Neural progenitor cell (in vitro differentiated cells): ENCODE data around the gene SLC4A5. TPM values are rescaled to one million over a fixed set of nuclear protein-coding genes. Genes with fewer than 3 reads are reported as not detected.

Experiments
- DNase-seq: peaks from one replicate; pipeline ENCODE4 v3.0.0-alpha.2; 2016; ENCODE audit warnings: low spot score
- H2AFZ ChIP-seq: fragments of 200-600 bp; sonication (generic); replicated peaks from 2 replicates; pipeline ENCODE4 v1.6.1; 2016; ENCODE audit warnings: antibody characterized with exemption
- H3F3A ChIP-seq: fragments of 200-600 bp; sonication (generic); 2 replicates; pipeline ENCODE4 v1.6.1; 2016; ENCODE audit warnings: antibody characterized with exemption, low read depth
- H3K27ac ChIP-seq: fragments of 200-600 bp; sonication (generic); 2 replicates; pipeline ENCODE4 v1.5.1; 2016; ENCODE audit warnings: mild to moderate bottlenecking
- H3K27me3 ChIP-seq: fragments of 200-600 bp; sonication (generic); 2 replicates; pipeline ENCODE4 v1.6.1; 2016; ENCODE audit warnings: mild to moderate bottlenecking, moderate library complexity
- H3K36me3 ChIP-seq: fragments of 200-600 bp; sonication (generic); 2 replicates; pipeline ENCODE4 v1.5.1; 2016
- H3K4me1 ChIP-seq: fragments of 200-600 bp; sonication (generic); 2 replicates; pipeline ENCODE4 v1.6.1; 2016; ENCODE audit warnings: mixed run types
- H3K4me2 ChIP-seq: fragments of 200-600 bp; sonication (generic); 2 replicates; pipeline ENCODE4 v1.6.1; 2016
- H3K4me3 ChIP-seq: fragments of 200-600 bp; sonication (generic); 2 replicates; pipeline ENCODE4 v1.5.1; 2016
- H3K79me2 ChIP-seq: fragments of 200-600 bp; sonication (generic); 2 replicates; pipeline ENCODE4 v1.6.1; 2016; ENCODE audit warnings: low read depth
- H3K9ac ChIP-seq: fragments of 200-600 bp; sonication (generic); 2 replicates; pipeline ENCODE4 v1.6.1; 2016
- H3K9me3 ChIP-seq: fragments of 200-600 bp; sonication (generic); 2 replicates; pipeline ENCODE4 v1.5.1; 2016; ENCODE audit warnings: low read depth
- H4K20me1 ChIP-seq: fragments of 200-600 bp; sonication (generic); 2 replicates; pipeline ENCODE4 v1.6.1; 2016; ENCODE audit warnings: low read depth
- H3K27ac Mint-ChIP-seq: 3 replicates; pipeline ENCODE4 v1.8.0; 2021; ENCODE audit warnings: mixed read lengths
- H3K27me3 Mint-ChIP-seq: 2 replicates; pipeline ENCODE4 v1.8.0; 2022; ENCODE audit warnings: low read depth, mild to moderate bottlenecking, inconsistent platforms, moderate library complexity, mixed read lengths; ENCODE audit not compliant: insufficient read depth
- H3K36me3 Mint-ChIP-seq: 3 replicates; pipeline ENCODE4 v1.8.0; 2021; ENCODE audit warnings: mixed read lengths
- H3K4me1 Mint-ChIP-seq: 3 replicates; pipeline ENCODE4 v1.8.0; 2021; ENCODE audit warnings: mixed read lengths
- H3K4me3 Mint-ChIP-seq: 3 replicates; pipeline ENCODE4 v1.8.0; 2021; ENCODE audit warnings: mild to moderate bottlenecking, moderate library complexity, mixed read lengths
- H3K9me3 Mint-ChIP-seq: 3 replicates; pipeline ENCODE4 v1.8.0; 2020; ENCODE audit warnings: mixed read lengths
- EZH2 ChIP-seq: fragments of 200-600 bp; sonication (generic); IDR thresholded peaks from 2 replicates; pipeline ENCODE4 v1.6.1; 2017; ENCODE audit warnings: antibody characterized with exemption, mild to moderate bottlenecking, moderate library complexity
- EZH2phosphoT487 ChIP-seq: fragments of 200-600 bp; sonication (generic); IDR thresholded peaks from 2 replicates; pipeline ENCODE4 v1.6.1; 2017; ENCODE audit warnings: antibody characterized with exemption
- total RNA-seq: library from RNA; depleted of rRNA; stranded (reverse); fragments of >200 nt; gene quantifications from 2 replicates; pipeline ENCODE4 v1.2.3, GENCODE V29; 2015; ENCODE audit warnings: low replicate concordance
- TF ChIP-seq, protein P1 (sequence below): fragments of 200-600 bp; sonication (generic); IDR thresholded peaks from 2 replicates; pipeline ENCODE4 v1.5.1; 2017; ENCODE audit warnings: antibody characterized with exemption, mild to moderate bottlenecking

SLC4A5 gene
- total RNA-seq, 1 donor from 2014 or later = 2.0 TPM

- peaks cover 5% of the 10 kb centered on the region for H4K20me1 ChIP-seq
- H3K27me3 ChIP-seq = no peaks in the 10 kb centered on the region
- H3K27ac Mint-ChIP-seq = no peak overlapping the region
- H3K9ac ChIP-seq = no peak overlapping the region
- peaks cover 52% of the 10 kb centered on the region for H3K36me3 Mint-ChIP-seq
- no peak for DNase-seq
- no peak overlapping the region for H3K4me3 ChIP-seq
- peaks cover 5% of the 10 kb centered on the region for H3K4me1 Mint-ChIP-seq
- no peaks in the 10 kb centered on the region for H3K36me3 ChIP-seq
- no peaks in the 10 kb centered on the region for H3F3A ChIP-seq
- H3K27me3 Mint-ChIP-seq = peaks cover 4% of the 10 kb centered on the region
- H3K9me3 ChIP-seq = no peaks in the 10 kb centered on the region
- H3K4me2 ChIP-seq = no peak overlapping the region
- H2AFZ ChIP-seq = no peak overlapping the region
- H3K9me3 Mint-ChIP-seq = no peaks in the 10 kb centered on the region
- TF ChIP-seq EZH2 (no peak), EZH2phosphoT487 (no peak)
- TF ChIP-seq, protein P1, sequence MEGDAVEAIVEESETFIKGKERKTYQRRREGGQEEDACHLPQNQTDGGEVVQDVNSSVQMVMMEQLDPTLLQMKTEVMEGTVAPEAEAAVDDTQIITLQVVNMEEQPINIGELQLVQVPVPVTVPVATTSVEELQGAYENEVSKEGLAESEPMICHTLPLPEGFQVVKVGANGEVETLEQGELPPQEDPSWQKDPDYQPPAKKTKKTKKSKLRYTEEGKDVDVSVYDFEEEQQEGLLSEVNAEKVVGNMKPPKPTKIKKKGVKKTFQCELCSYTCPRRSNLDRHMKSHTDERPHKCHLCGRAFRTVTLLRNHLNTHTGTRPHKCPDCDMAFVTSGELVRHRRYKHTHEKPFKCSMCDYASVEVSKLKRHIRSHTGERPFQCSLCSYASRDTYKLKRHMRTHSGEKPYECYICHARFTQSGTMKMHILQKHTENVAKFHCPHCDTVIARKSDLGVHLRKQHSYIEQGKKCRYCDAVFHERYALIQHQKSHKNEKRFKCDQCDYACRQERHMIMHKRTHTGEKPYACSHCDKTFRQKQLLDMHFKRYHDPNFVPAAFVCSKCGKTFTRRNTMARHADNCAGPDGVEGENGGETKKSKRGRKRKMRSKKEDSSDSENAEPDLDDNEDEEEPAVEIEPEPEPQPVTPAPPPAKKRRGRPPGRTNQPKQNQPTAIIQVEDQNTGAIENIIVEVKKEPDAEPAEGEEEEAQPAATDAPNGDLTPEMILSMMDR = no peak
- peaks cover 13% of the 10 kb centered on the region for H3K79me2 ChIP-seq
- H3K27ac ChIP-seq = no peak overlapping the region
- peaks cover under 1% of the 10 kb centered on the region for H3K4me1 ChIP-seq
- H3K4me3 Mint-ChIP-seq = no peak overlapping the region
These were observed 24.6 kb upstream of the SLC4A5 start for GRCh38 chr2:74367789-74368188.

DNA sequence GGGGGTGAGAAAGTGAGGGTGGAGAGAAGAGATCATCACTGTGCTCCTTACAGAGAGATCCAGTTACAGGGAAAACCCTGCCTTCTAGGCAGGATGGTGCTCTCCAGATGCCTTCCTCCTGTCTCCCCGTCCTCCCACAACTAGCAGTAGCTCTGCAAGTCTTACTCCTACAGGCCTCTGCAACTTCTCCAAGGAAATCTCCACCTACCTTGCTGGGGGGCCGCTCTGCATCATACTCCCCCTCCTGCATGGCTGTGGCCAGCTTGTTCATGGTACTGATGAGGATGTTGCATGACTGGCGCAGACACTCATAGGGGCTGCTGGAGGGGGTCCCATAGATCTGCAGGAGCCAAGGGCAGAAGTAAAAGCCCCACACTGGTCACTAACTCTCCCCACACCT, 22.8 kb upstream of the SLC4A5 start:
- Histone ChIP-seq H4K20me1 (no peaks in the 10 kb centered on the region), H3K4me3 (no peak overlapping the region), H3K27ac (no peak overlapping the region), H2AFZ (no peak overlapping the region), H3K79me2 (no peaks in the 10 kb centered on the region), H3K9me3 (no peaks in the 10 kb centered on the region), H3K27me3 (no peaks in the 10 kb centered on the region), H3K36me3 (no peaks in the 10 kb centered on the region), H3K4me2 (no peak overlapping the region), H3K9ac (no peak overlapping the region), H3K4me1 (no peaks in the 10 kb centered on the region), H3F3A (no peaks in the 10 kb centered on the region)
- Mint-ChIP-seq H3K27me3 (peaks cover 4% of the 10 kb centered on the region), H3K4me3 (no peak overlapping the region), H3K27ac (no peak overlapping the region), H3K4me1 (no peaks in the 10 kb centered on the region), H3K9me3 (no peaks in the 10 kb centered on the region), H3K36me3 (peaks cover 62% of the 10 kb centered on the region)
- no peak for DNase-seq
- no peak for TF ChIP-seq EZH2
- TF ChIP-seq EZH2phosphoT487 = no peak
- TF ChIP-seq, protein P1 = no peak

GRCh38 chr2:74364533-74365505, 21.6 kb upstream of the SLC4A5 start:
- no peaks in the 10 kb centered on the region for H3K9me3 ChIP-seq
- H3K79me2 ChIP-seq = no peaks in the 10 kb centered on the region
- peaks cover 56% of the 10 kb centered on the region for H3K36me3 Mint-ChIP-seq
- no peak for DNase-seq
- H3K4me1 Mint-ChIP-seq = no peaks in the 10 kb centered on the region
- TF ChIP-seq, protein P1 = no peak
- TF ChIP-seq EZH2 (no peak), EZH2phosphoT487 (no peak)
- H3K27ac ChIP-seq = no peak overlapping the region
- no peaks in the 10 kb centered on the region for H3K36me3 ChIP-seq
- no peaks in the 10 kb centered on the region for H3F3A ChIP-seq
- peaks cover 4% of the 10 kb centered on the region for H3K27me3 Mint-ChIP-seq
- no peak overlapping the region for H3K27ac Mint-ChIP-seq
- no peaks in the 10 kb centered on the region for H3K9me3 Mint-ChIP-seq
- no peaks in the 10 kb centered on the region for H3K4me1 ChIP-seq
- H3K4me3 ChIP-seq = no peak overlapping the region
- no peaks in the 10 kb centered on the region for H3K27me3 ChIP-seq
- no peak overlapping the region for H3K9ac ChIP-seq
- H4K20me1 ChIP-seq = no peaks in the 10 kb centered on the region
- H2AFZ ChIP-seq = no peak overlapping the region
- no peak overlapping the region for H3K4me3 Mint-ChIP-seq
- no peak overlapping the region for H3K4me2 ChIP-seq
